Left cardiac atrium (tissue), 4 donors: ENCODE data around the gene KLHL14. TPM values are rescaled to one million over a fixed set of nuclear protein-coding genes. Genes with fewer than 3 reads are reported as not detected.

ENCODE experiments used
- ATAC-seq, 2 donors: fragments of 200-7000 bp; cut with Tn5 transposase; one replicate each; pipeline ENCODE4 v1.9.1; 2020; ENCODE audit warnings: mild to moderate bottlenecking in 2 of 2, moderate library complexity in 2 of 2
- DNase-seq: peaks from one replicate; pipeline ENCODE4 v3.0.0-alpha.2; 2020
- intact Hi-C, 2 donors: fragments of 100-400 bp; cut with DNase I; formaldehyde crosslinking; loops; one replicate each; pipeline versions ENCODE4 v1.14.1 to v1.15.1; 2022 to 2023
- total RNA-seq, 2 donors: library from RNA; stranded (reverse); fragmentation: NEBNext Ultra II Directional; extraction: Animal tissue kit (Norgen Biotek cat#: 25700); gene quantifications; one replicate each; pipeline ENCODE4 v1.2.1, GENCODE V29; 2021
- donor health status: DM: no; HTN: yes; CAD: no.
- donor health status: DM: no; HTN: yes; CAD: no; lungs with severe emphysema.
- donor health status: DM: yes; HTN: yes; CAD: no.
- donor health status: Dilated cardiomyopathy.

Gene KLHL14
- total RNA-seq, 2 donors from 2014 or later: 0.08 to 0.24 TPM

DNA sequence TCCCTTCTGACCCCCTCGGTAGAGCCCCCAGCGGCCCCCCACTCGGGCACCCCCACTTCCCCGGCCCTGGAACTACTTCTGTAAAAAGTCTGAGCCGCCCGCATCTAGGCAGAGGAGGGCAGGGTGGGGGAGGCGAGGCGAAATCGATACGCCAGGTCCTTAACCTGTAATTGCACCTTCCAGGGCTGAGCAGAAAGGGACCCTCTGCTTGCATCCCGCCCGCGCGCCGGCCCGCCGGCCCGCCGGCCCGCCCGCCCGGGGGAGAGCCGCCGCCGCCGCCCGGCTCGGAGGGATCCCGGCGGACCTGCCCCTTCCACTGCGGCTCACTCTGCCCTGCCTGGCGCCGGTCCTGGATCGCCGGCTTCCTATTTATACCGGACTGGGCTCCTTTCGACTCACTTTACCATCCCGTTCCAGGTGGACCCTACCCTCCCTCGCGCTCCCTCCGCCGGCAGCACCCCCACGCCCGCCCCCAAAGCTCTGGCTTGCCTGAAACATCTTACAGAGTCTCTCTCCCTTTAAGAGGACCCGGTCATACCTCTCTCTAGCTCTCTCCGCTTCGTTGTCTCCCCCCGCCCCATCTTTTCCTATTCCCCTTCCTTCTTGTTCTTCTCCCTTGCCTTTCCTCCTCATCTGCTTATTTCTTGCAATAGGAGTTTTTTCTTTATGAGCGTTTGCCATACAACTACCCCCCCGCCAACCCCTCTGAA is 797 bp downstream of the KLHL14 start:
- ATAC-seq (peak; percentile 71 to 78), DNase-seq (no peak)
- intact Hi-C loops: no loop called here

DNA sequence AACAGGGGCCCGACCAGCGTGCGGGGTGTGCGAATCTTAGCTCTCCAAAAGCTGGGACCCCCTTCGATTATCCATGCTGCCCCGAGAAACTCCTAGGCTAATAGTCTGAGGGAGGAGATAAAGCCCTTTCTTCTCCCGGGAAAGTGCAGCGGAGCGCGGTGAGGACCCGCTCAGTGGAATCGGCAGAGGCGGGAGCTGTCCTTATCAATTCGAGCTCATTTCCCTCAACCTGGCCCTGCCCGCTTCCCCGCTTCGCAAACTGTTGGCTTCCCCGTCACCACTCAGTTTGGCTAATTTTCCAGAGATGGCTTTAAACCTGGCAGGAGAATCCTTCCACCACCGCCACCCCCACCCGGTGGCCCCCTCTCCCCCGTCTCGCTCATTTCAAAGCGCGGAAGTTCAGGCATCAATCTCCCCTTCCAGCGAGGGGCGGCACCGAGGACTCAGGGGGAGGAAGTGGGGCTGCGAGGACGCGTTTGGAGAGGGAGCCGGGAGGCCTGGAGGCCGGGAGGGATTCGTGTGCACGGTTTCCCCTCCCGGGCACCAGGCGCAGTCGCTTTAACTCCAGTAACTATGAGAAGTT is 1.6 kb downstream of the KLHL14 start:
- DNase-seq (no peak), ATAC-seq (peak; percentile 38 to 42)
- intact Hi-C loops: no loop called here

DNA sequence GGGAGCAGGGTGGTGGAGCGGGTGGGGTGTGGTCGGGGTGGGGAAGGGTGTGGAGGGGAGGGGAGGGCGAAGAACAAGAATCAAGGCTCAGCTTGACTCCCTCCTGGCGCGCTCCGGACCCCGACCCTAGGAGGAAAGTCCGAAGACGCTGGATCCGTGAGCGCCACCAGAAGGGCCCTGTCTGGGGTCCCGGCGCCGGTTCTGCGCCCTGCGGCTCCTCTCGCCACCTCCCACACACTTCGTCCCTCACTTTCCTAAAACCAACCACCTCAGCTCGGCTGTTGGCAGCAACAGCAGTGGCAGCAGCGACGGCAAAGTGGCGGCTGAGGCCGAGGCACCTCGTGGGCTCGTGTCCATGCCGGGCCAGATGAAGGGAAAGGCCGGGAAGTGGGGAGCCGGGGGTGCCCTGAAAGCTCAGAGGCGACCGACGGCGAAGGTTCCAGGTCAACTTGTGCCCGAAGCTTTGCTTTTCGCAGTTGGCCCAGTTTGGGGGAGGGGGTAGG is 2.1 kb downstream of the KLHL14 start:
- ATAC-seq (no peak), DNase-seq (no peak)
- intact Hi-C loops: no loop called here

DNA sequence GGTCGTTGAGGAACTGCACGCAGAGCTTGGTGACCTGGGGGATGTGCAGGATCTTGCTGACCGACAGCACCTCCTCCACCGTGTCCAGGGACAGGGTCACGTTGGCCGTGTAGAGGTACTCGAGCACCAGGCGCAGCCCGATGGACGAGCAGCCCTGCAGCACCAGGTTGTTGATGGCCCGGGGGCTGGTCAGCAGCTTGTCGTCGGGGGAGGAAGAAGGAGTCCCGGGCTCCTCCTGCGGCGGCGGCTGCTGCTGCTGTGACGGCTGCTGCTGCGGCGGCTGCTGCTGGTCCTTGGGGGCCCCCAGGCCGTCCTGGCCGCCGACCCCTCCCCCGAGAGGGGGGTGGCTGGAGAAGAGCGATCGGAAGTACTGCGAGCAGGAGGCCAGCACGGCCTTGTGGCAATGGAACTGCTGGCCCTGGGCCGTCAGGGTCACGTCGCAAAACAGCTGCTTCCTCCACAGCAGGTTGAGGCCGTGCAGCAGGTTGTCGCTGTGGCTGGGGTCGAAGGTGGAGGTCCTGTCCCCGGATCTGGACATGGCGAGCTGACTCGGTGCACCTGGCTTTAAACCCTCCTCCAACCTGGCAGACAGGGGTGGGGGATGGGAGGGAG is 2.7 kb downstream of the KLHL14 start:
- intact Hi-C loops: no loop called here
- ATAC-seq: no peak

DNA sequence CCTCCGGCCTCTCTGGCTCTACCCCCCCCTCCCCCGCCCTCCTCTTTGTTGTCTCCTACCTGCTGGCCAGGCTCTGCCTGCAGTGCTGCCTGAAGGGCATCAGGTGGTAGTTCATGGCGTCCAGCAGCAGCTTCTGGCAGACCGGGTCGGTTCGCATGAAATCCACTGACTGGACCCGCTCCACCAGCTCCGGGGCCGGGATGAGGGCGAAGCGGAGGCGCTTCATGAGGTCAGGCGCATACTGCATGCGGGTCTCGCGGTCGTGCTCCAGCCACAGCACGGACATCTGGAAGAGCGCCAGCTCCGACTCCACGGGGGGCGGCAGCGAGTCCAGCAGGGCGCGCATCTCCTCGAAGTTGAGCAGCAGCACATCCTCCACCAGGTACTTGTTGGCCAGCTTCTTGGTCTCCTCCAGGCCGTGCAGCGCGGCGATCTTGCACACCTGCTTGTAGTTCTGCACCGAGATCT is 3.2 kb downstream of the KLHL14 start:
- ATAC-seq (no peak), DNase-seq (no peak)
- intact Hi-C loops: no loop called here

More for the DNA sequence above, 2.7 kb downstream of the KLHL14 start:
- DNase-seq: no peak

DNA sequence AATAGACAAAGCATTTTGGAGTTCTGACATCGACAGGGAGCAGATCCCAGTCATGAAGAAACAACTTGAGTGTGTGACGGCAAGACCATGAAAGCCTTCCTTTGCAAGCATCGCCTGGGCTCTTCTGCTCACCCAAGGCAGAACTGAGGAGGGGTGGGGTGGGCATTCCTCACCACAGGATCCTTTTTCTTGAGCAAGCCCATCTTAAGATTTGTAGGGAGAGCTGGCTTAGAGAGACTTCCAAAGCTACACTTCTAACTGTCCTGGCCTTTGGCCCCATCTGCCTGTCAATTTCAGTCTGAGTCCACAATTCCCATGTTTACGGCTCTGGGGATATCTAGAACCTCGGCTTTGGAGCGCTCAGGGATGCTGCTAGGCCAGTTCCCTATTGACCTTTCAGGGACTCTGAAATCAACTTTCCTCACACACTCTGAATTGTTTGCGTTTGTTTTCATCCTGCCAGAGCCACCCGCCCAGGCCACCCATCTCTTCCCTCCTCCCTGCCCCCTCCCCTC is 3.7 kb downstream of the KLHL14 start:
- no peak for ATAC-seq
- intact Hi-C loops: no loop called here
- DNase-seq: no peak

DNA sequence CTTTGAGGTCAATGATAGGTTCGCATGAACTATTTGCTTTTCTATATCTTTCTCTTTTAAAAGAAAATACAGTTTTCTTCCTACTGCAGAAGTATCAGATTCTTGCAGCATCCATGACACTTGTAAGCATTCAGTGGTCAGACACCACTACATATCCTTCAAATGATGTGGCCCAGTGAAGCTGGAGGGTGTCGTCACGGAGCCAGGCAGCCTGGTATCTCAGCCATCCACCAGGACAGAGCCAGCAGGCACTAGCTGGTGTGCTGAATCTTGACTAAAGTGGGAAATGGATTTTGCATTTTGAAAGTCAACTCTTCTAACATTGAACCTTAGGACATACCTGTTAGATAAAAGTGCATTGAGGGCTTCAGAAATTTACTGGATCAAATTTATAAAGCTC is 5.4 kb downstream of the KLHL14 start:
- intact Hi-C loops: no loop called here
- no peak for ATAC-seq

DNA sequence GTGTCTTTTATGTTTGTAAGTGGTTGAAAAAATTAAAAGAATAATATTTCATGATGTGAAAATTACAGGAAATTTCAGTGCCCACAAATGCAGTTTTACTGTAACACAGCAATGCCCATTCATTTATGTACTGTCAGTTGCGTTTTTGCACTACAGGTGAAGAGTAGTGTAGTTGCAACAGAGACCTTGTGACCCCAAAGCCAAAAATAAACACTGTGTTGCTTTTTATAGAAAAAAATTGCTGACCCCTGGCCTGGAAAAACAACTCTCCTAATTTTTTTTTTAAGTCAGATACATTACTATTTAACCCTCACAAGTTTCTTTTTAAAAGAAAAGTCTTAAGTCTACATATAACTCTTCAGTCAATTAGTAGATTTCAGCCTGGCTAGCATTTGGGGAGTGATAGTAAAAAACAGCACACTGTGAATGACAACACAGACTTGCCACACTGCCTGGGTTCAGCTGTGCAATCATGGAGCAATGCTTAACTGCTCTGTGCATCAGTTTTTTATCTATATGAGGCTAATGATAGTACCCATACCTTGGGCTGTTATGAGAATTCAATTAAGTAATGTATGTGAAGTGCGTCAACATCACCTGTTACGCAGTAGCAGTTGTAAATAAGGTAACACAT is 8.1 kb downstream of the KLHL14 start:
- intact Hi-C loops: no loop called here
- no peak for ATAC-seq
- no peak for DNase-seq

More for the DNA sequence above, 5.4 kb downstream of the KLHL14 start:
- no peak for DNase-seq

DNA sequence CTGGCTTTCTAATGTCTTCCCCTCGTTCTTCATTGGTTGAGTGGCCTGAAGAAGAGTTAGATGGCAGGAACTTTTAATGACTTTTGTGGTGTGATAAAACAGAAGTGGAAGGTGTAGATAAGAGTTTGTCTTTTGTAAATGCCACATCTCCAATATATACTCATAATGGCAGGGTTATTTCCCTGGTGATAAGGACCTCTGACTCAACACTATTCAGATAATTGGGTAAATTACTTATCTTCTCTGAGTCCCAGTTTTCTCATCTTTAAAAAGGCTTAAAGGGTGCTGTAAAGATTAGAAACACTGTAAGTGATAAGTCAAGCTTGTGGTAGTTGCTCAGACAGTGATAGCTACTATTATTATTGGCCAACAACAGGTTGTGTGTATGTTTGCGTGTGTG is 9.5 kb downstream of the KLHL14 start:
- intact Hi-C loops: no loop called here
- ATAC-seq: no peak
- DNase-seq: no peak

DNA sequence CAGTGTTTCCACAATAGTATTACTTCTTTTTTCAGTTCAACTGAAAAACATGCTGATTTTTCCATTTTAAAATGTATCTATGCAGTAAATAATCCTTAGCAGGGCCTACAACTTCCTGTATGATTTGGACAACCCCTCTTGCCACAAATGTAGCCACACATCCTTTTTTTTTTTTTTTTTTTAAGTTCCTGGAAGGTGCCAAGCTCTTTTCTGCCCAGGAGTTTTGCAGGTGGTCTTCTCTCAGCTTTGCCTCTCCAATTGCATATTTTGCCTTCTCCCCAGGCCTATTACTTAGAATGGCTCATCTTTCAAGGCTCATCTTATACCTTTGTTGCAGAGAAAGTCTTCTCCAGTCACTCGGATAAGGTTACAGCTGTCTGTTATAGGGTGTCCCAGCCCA is 11.6 kb downstream of the KLHL14 start:
- no peak for ATAC-seq
- no peak for DNase-seq
- intact Hi-C loops: no loop called here

DNA sequence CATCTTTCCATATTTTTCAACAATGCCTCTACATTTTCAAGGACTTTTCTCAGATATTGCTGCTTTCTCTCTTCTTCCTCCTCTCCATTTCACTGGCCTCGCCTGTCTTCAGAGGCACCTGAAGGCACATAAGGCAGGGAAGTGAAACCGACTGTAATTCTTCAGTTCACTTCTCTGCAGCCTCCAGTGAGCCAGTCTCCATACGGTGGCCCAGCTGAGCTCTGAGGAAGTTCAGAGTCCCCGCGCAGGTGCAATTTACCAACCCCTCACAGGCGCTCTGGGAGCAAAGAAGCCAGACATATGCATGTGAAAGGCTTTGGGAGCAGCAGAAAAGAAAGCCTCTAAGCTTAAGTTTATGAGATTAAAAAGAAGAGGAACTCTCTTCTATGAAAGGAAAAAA is 12.4 kb downstream of the KLHL14 start:
- DNase-seq (no peak), ATAC-seq (no peak)
- intact Hi-C loops: no loop called here

DNA sequence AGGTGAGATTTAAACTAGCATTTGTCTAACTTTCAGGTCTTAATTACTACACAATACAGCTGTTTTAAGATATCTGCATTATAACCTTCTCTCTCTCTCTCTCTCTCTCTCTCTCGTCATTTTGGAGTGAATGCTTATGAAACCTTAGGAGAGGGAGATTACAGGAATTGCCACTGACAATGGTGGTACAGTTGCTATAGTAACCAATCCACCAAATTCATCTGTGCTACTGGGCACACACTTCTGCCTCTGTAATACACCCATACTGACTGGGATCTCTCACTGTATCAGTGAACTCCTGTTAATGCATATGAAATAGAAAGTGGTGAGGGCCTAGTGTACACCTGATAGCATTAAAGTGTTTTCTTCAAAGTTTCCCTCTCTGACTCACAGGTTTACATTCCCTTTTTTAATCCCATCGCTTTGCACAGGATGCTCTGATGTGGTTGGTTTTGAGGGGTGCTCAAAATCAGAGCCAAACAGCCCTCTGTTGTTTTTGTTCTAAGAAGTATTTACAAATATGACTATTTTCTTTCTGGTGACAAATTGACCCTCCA is 13.1 kb downstream of the KLHL14 start:
- no peak for ATAC-seq
- intact Hi-C loops: no loop called here
- DNase-seq: no peak

DNA sequence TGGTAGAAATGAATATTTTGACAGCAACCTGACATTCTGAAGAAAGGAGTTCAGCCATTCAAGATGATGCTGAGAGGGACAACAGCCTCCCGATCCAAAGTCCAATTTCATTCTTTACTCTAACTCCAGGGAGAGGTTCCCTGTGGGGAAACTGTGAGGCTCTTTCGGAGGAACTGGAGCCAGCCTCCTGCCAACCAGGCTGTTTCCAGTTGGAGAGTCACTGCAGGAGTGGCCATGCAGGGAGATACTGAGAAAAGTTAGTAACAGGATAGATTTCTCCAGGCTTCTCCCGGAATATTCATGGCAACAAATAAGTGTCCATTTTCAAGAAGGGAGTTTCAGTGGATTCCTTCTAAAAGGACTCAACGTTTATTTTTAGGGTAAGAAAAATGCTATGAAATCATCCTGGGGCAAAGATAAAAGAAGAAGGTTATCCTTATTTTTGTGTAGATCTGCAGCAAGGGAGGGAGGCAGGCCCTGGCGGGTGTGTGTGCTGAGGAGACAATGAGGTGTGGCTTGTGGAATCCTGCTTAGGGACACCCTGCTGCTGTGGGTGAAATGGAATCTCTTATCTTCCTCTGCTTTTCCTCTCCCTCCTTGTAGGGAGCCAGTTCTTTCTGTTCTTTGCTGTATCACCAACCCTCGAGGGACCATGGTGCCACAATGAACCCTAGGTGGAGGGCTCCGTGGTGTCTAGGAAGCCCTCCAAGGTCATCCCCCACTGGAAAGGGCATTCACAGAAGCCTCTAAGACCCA is 18.1 kb downstream of the KLHL14 start:
- intact Hi-C loops: no loop called here
- DNase-seq (no peak), ATAC-seq (no peak)

DNA sequence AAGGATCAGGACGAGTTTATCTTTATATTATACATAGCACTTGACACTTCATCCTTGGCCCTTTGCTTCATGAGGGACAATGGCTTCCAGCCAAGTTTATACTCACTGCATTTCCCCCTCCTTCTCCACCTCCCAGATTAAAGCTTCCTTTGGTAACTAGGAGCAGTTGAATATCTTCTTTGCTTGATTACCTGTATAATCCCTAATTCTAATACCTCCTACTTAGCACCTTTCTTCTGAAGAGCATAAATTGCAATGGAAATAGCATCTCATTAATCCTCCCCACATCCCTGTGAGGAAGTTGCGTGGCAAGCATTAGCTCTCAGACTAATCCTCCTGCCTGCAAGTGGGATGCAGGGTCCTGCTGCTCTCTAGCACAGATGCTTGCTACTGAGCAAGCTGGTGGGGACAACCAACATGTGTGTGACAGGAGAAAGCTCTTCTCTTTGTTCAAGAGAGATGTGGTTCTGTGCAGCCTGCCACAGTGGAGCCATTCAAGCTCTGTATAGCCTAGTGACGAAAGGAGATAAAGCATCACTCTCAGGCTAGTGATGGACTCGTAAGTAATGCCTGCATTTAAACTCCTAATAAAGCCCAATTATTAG is 19.1 kb downstream of the KLHL14 start:
- intact Hi-C loops: no loop called here
- no peak for ATAC-seq
- no peak for DNase-seq

DNA sequence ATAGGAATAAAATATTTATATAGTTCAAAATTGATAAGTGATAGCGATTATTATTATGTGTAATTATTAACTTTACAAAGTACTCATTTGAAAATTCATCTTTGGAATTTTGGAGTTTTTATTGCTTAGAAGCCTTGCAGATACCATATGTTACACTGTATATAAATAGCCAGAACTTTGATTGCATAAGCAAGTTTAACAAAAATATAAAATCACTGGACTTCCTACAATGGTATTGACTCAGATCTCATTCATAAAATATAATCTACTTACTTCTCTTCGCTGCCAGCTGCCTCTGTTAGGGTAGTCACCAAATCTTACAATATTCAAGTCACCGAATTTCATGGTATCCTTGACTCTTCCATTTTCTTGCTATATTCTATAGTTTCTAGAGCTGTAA is 22.5 kb downstream of the KLHL14 start:
- intact Hi-C loops: no loop called here
- ATAC-seq: no peak
- DNase-seq: no peak

DNA sequence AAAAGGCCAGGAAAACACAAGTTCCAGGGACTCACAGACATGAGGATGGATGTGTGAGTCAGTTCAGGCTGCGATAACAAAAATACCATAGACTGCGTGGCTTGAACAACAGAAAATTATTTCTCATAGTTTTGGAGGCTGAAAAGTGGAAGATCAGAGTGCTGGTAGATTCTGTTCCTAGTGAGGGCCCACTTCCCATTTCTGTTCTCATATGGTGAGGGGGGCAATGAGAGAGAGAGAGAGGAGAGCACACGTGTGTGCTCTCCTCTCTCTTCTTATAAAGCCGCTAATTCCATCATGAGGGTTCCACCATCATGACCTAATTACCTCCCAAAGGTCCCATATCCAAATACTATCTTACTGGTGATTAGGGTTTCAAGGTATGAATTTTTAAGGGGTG is 23.0 kb downstream of the KLHL14 start:
- ATAC-seq (no peak), DNase-seq (no peak)
- intact Hi-C loops: no loop called here

DNA sequence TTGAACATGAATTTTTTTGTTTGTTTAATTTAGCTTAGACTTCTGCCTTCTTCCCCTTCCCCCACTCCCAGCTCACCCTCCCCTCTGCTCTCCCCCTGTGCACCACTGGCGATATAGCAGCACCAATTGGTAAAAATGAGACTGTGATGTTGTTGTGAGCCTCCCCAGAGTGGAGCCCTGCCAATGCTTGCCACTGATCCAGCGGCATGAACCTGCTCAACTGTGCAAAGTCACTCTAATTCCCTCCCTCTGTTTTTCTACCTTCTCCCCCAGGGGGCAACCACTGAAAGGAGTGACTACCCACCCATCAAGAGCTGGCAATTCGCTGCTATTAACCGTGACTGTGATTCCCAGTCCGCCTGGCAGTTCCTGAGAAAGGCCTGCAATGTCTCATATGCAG is 30.2 kb downstream of the KLHL14 start:
- DNase-seq (no peak), ATAC-seq (no peak)
- intact Hi-C loops: no loop called here

DNA sequence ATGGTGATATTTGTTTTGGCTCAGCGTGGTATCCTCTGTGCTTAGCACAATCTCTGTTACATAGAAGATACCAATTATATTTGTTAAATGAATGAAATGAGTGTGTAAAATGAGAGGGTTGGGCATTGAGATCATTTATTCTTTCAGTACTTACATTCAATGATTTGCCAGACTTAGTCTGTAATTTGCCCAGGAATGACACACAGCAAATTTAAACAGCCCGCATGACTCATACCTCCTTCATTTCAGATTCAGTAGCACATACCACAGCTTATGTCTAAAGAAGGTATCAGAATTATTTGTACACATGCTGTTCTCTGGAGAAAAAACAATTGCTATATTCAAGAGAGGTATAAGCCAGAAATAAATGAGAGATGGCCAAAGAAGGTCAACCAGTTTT is 37.0 kb downstream of the KLHL14 start:
- ATAC-seq (no peak), DNase-seq (no peak)
- intact Hi-C loops: no loop called here

DNA sequence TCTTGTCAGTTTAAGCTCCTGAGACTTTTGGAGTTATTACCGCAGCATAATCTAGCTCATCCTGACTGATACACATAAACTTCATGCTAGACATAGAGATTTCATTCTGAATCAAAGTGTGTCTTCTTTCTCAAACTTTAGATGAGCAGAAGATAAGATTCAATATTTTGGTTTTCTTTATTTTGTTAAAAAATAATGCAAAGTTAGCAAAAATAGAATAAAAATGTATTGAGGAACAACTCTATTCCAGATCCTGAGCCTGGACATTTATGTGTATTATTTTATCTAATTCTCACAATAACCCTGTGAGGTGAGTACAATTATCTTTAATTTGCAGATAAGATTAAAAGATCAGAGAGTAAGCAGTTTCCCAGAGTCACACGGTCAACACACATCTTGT is 38.4 kb downstream of the KLHL14 start:
- ATAC-seq (no peak), DNase-seq (no peak)
- intact Hi-C loops: no loop called here
